ENCODE measurements around the gene RAX. TPM values are rescaled to one million over a fixed set of nuclear protein-coding genes. Genes with fewer than 3 reads are reported as not detected.

RAX gene
- total RNA-seq, 1 experiment from 2014 or later = 0.37 TPM

DNA sequence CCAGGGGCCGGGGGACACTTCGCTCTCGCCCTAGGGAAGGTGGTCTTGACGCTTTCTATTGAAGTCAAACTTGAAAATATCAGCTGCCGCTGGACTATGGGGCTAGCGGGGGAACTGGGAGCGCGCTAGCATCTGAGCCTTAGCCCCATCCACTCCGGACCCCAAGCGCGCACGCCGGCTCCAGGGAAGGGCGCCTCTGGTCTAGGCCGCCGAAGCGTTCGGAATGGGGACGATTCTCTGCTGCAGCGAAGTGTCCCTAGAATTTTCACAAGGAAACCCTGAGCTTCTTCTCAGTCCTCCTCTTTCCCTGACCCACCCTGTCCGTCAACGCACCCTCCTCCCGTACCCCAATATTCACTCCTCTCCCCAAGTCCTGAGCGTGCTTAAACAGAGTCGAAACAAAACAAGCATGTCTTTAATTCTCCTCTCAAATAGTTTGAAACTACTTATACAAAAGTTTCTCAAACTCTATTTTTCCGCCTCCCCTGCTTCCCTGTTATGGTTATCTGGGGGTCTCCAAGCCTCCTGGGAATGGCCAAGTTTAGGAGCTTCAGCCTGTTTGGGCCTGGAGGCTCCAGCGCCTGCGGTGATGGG, 5.0 kb downstream of the RAX start:
- no peaks in the 10 kb centered on the region for H3K79me2 ChIP-seq (ENCODE audit: insufficient read depth, low read length)

More for the DNA sequence above, 5.0 kb downstream of the RAX start:
- peaks cover 14% of the 10 kb centered on the region for H3K23me2 ChIP-seq (ENCODE audit: insufficient read length, low read depth, low read length, poor library complexity, severe bottlenecking)
- WGBS (ENCODE audit: extremely low coverage, insufficient read length, low lambda C conversion rate) = no CpG with 5 or more reads among the region's 28 CpGs
- H2AK5ac ChIP-seq (ENCODE audit: insufficient read length, low read length) = no peak overlapping the region
- peaks cover 90% of the 10 kb centered on the region for H3K27me3 ChIP-seq (ENCODE audit: insufficient read depth, low read length)
- H3K27ac ChIP-seq (ENCODE audit: insufficient read length, low read depth, low read length) = no peak overlapping the region
- H3K4me3 Mint-ChIP-seq = peak overlapping the region; percentile 56 to 71
- H3K4ac ChIP-seq (ENCODE audit: low read depth, low read length) = no peak overlapping the region
- H3K79me1 ChIP-seq (ENCODE audit: insufficient read depth, low read depth, low read length, poor library complexity, severe bottlenecking) = no peaks in the 10 kb centered on the region
- no peak overlapping the region for H2BK12ac ChIP-seq (ENCODE audit: insufficient read length, low read depth, low read length)
- H3K18ac ChIP-seq (ENCODE audit: insufficient read length, low read depth, low read length) = no peak overlapping the region
- no peak overlapping the region for H4K91ac ChIP-seq (ENCODE audit: insufficient read length, low read depth, low read length)
- H2BK15ac ChIP-seq (ENCODE audit: low read depth, low read length) = no peak overlapping the region
- H3K23ac ChIP-seq (ENCODE audit: insufficient read length, low read depth, low read length) = no peak overlapping the region
- no peak overlapping the region for H3K9ac ChIP-seq (ENCODE audit: extremely low read depth, insufficient read length, low read length)
- peaks cover 25 to 37% of the 10 kb centered on the region in 2 experiments for H3K4me1 Mint-ChIP-seq
- no peak overlapping the region for H3T11ph ChIP-seq (ENCODE audit: low read length)
- H2BK20ac ChIP-seq (ENCODE audit: low read depth, low read length, poor library complexity, severe bottlenecking) = no peak overlapping the region
- H3K4me2 ChIP-seq (ENCODE audit: insufficient read depth, insufficient read length, low read length) = peak overlapping the region; percentile 41
- no peak overlapping the region for H3K14ac ChIP-seq (ENCODE audit: insufficient read depth, low read length)
- H3K27ac Mint-ChIP-seq = no peak overlapping the region
- no peaks in the 10 kb centered on the region; a peak in 1 of 5 replicates for H3K9me3 Mint-ChIP-seq
- H3K27me3 Mint-ChIP-seq (ENCODE audit: low read depth) = peaks cover 97% of the 10 kb centered on the region
- no peaks in the 10 kb centered on the region for H4K20me1 ChIP-seq (ENCODE audit: control insufficient read depth, insufficient read depth, insufficient read length)
- no peak for DNase-seq
- H3K36me3 Mint-ChIP-seq (ENCODE audit: insufficient read depth in 1 of 3, low read depth in 3 of 3) = no peaks in the 10 kb centered on the region; a peak in 1 of 7 replicates
- H3K4me1 ChIP-seq (ENCODE audit: insufficient read depth, low read length) = peaks cover 4% of the 10 kb centered on the region; the same call in 1 of the 2 replicates
- no peak overlapping the region for H2BK5ac ChIP-seq (ENCODE audit: insufficient read length, low read length)
- no peak overlapping the region for H3K56ac ChIP-seq (ENCODE audit: insufficient read length, low read depth, low read length)
- H2BK120ac ChIP-seq (ENCODE audit: low read depth, low read length, poor library complexity, severe bottlenecking) = no peak overlapping the region
- no peak overlapping the region for H4K8ac ChIP-seq (replicated peaks; ENCODE audit: insufficient read length, low read depth, low read length)
- H2AFZ ChIP-seq (ENCODE audit: low read length) = no peak overlapping the region
- H3K9me3 ChIP-seq (ENCODE audit: control insufficient read depth, low read depth, low read length) = no peaks in the 10 kb centered on the region
- TF ChIP-seq CTCF (conservative IDR thresholded peaks at IDR 0.05) = no peak
- no peak overlapping the region for H4K5ac ChIP-seq (ENCODE audit: insufficient read length, low read depth, low read length)
